ENCODE data around the gene SLITRK2.

GRCh38 chrX:145843146-145843904, 25.7 kb downstream of the SLITRK2 start:
- TF ChIP-seq CTCF (IDR thresholded peaks at IDR 0.05; ENCODE audit: poor library complexity) (no peak), EZH2 (IDR thresholded peaks at IDR 0.05; ENCODE audit: borderline replicate concordance) (no peak), EZH2phosphoT487 (IDR thresholded peaks at IDR 0.05; ENCODE audit: low read depth, severe bottlenecking, unreplicated experiment) (no peak)
